Left lung (tissue), 10 donors: ENCODE measurements around the gene ACTA1. TPM values are rescaled to one million over a fixed set of nuclear protein-coding genes. Genes with fewer than 3 reads are reported as not detected.

Source experiments
- ATAC-seq: fragments of 200-7000 bp; cut with Tn5 transposase; one replicate; pipeline ENCODE4 v1.9.1; 2020; ENCODE audit warnings: moderate library complexity
- DNase-seq, 4 donors: peaks; one replicate each; pipeline ENCODE4 v3.0.0-alpha.2; 2013 to 2020
- H3K27ac ChIP-seq, 2 donors: fragments of 200-600 bp; sonication (generic) in 1 of 2; one replicate each; pipeline versions ENCODE4 v1.5.0 to v1.8.0; 2020 to 2021
- H3K27me3 ChIP-seq, 2 donors: fragments of 200-600 bp; sonication (generic) in 1 of 2; one replicate each; pipeline versions ENCODE4 v1.5.0 to v1.8.0; 2020 to 2021
- H3K36me3 ChIP-seq, 2 donors: fragments of 200-600 bp; sonication (generic) in 1 of 2; one replicate each; pipeline versions ENCODE4 v1.5.0 to v1.8.0; 2020 to 2021
- H3K4me1 ChIP-seq, 2 donors: fragments of 200-600 bp; one replicate each; pipeline ENCODE4 v1.8.0; 2021
- H3K4me3 ChIP-seq, 2 donors: fragments of 200-600 bp; sonication (generic) in 1 of 2; one replicate each; pipeline versions ENCODE4 v1.5.0 to v1.8.0; 2020 to 2021; ENCODE audit warnings: mild to moderate bottlenecking in 1 of 2
- H3K9me3 ChIP-seq, 2 donors: fragments of 200-600 bp; sonication (generic) in 1 of 2; one replicate each; pipeline versions ENCODE4 v1.5.0 to v1.8.0; 2020 to 2021
- CTCF ChIP-seq, 2 donors: fragments of 200-600 bp; sonication (generic) in 1 of 2; IDR thresholded peaks; one replicate each; pipeline versions ENCODE4 v1.5.0 to v1.8.0; 2021; ENCODE audit warnings: antibody characterized with exemption in 2 of 2
- intact Hi-C, 2 donors: fragments of 100-400 bp; cut with DNase I; formaldehyde crosslinking; loops; one replicate each; pipeline versions ENCODE4 v1.11.2 to v1.14.2; 2022
- polyA plus RNA-seq, 6 donors: library from polyadenylated mRNA; unstranded; fragments of 120-200 nt; gene quantifications; one replicate each; pipeline ENCODE4 v1.2.1, GENCODE V29; 2013; ENCODE audit not compliant: insufficient read length in 6 of 6
- total RNA-seq, 2 donors: library from RNA; stranded (reverse); fragmentation: NEBNext Ultra II Directional; extraction: Animal tissue kit (Norgen Biotek cat#: 25700); gene quantifications; one replicate each; pipeline ENCODE4 v1.2.1, GENCODE V29; 2021
- donor health status: DM: no; HTN: yes; CAD: no.
- donor health status: DM: no; HTN: no; CAD: no.

The ACTA1 gene
- total and polyA plus RNA-seq, 8 donors: 0.40 to 1.4 (median 0.98) TPM

GRCh38 chr1:229432116-229432461 is 1.8 kb downstream of the ACTA1 start:
- intact Hi-C loops: no loop called here
- Histone ChIP-seq H3K9me3 (no peaks in the 10 kb centered on the region), H3K27me3 (peaks cover 62 to 100% of the 10 kb centered on the region in 2 donors), H3K36me3 (no peaks in the 10 kb centered on the region), H3K27ac (no peak overlapping the region), H3K4me3 (no peak overlapping the region), H3K4me1 (peaks cover 14 to 22% of the 10 kb centered on the region in 2 donors)
- DNase-seq (no peak), ATAC-seq (no peak)
- TF ChIP-seq CTCF (IDR thresholded peaks at IDR 0.05): no peak

GRCh38 chr1:229431284-229432115 is 2.4 kb downstream of the ACTA1 start:
- peaks cover 62 to 100% of the 10 kb centered on the region in 2 donors for H3K27me3 ChIP-seq
- no peak for DNase-seq
- ATAC-seq: no peak
- no peak overlapping the region for H3K27ac ChIP-seq
- H3K9me3 ChIP-seq: no peaks in the 10 kb centered on the region
- no peak for TF ChIP-seq CTCF (IDR thresholded peaks at IDR 0.05)
- intact Hi-C loops: no loop called here
- H3K36me3 ChIP-seq: no peaks in the 10 kb centered on the region
- H3K4me1 ChIP-seq: peaks cover 14 to 22% of the 10 kb centered on the region in 2 donors
- H3K4me3 ChIP-seq: no peak overlapping the region

- intact Hi-C loops: no loop called here
- H3K4me3 ChIP-seq: no peak overlapping the region
- H3K27ac ChIP-seq: no peak overlapping the region
- H3K27me3 ChIP-seq: peaks cover 62 to 100% of the 10 kb centered on the region in 2 donors
- H3K9me3 ChIP-seq: no peaks in the 10 kb centered on the region
- no peaks in the 10 kb centered on the region for H3K36me3 ChIP-seq
- DNase-seq (peak; percentile 54 to 82 (median 72)), ATAC-seq (peak; percentile 92)
- peaks cover 14 to 22% of the 10 kb centered on the region in 2 donors for H3K4me1 ChIP-seq
- TF ChIP-seq CTCF (IDR thresholded peaks at IDR 0.05): no peak
These were observed 3.1 kb downstream of the ACTA1 start for GRCh38 chr1:229430761-229431283.

GRCh38 chr1:229428256-229428655 is 5.6 kb downstream of the ACTA1 start:
- TF ChIP-seq CTCF (IDR thresholded peaks at IDR 0.05): no peak
- H3K36me3 ChIP-seq: no peaks in the 10 kb centered on the region
- H3K27me3 ChIP-seq: peaks cover 42 to 89% of the 10 kb centered on the region in 2 donors
- ATAC-seq: no peak
- no peak for DNase-seq
- H3K4me1 ChIP-seq: peaks cover 14 to 16% of the 10 kb centered on the region in 2 donors
- H3K4me3 ChIP-seq: no peak overlapping the region
- H3K27ac ChIP-seq: no peak overlapping the region
- peaks cover 0 to 13% of the 10 kb centered on the region in 2 donors for H3K9me3 ChIP-seq
- intact Hi-C loops: no loop called here

- H3K9me3 ChIP-seq: peaks cover 0 to 13% of the 10 kb centered on the region in 2 donors
- TF ChIP-seq CTCF (IDR thresholded peaks at IDR 0.05): no peak
- ATAC-seq (no peak), DNase-seq (no peak)
- intact Hi-C loops: no loop called here
- no peaks in the 10 kb centered on the region for H3K36me3 ChIP-seq
- H3K4me1 ChIP-seq: peaks cover 14 to 16% of the 10 kb centered on the region in 2 donors
- peaks cover 35 to 83% of the 10 kb centered on the region in 2 donors for H3K27me3 ChIP-seq
- H3K4me3 ChIP-seq: no peak overlapping the region
- H3K27ac ChIP-seq: no peak overlapping the region
These were observed 6.3 kb downstream of the ACTA1 start for GRCh38 chr1:229427572-229427971.
